ENCODE measurements around the gene NHS.
A peak's percentile ranks its signal among the peaks of the same experiment; 100 is the strongest.
"Not testable (repeated sequence)": the region's sequence is repeated elsewhere in the genome, so short reads cannot be mapped to it uniquely, and the experiment has no call there.

NHS gene

GRCh38 chrX:17405225-17405969 lies 30.4 kb downstream of the NHS start:
- peak; percentile 18 for DNase-seq (ENCODE audit: low spot score)

- DNase-seq (ENCODE audit: low spot score): no peak
Measured at GRCh38 chrX:17409566-17410290, 34.7 kb downstream of the NHS start.

GRCh38 chrX:17410651-17411050 lies 35.7 kb downstream of the NHS start:
- DNase-seq (ENCODE audit: low spot score): no peak

- no peak for DNase-seq (ENCODE audit: low spot score)
Measured at GRCh38 chrX:17411205-17411604, 36.2 kb downstream of the NHS start.

- peak; percentile 13 for DNase-seq (ENCODE audit: low spot score)
Measured at GRCh38 chrX:17412692-17413091, 37.7 kb downstream of the NHS start.

- DNase-seq (ENCODE audit: low spot score): peak; percentile 13
Measured at GRCh38 chrX:17413228-17413627, 38.2 kb downstream of the NHS start.

- no peak for DNase-seq (ENCODE audit: low spot score)
Measured at GRCh38 chrX:17414027-17414658, 39.1 kb downstream of the NHS start.

GRCh38 chrX:17414839-17415238 lies 39.8 kb downstream of the NHS start:
- no peak for DNase-seq (ENCODE audit: low spot score)

- no peak for DNase-seq (ENCODE audit: low spot score)
Measured at GRCh38 chrX:17415242-17415810, 40.3 kb downstream of the NHS start.

GRCh38 chrX:17417372-17417771 lies 42.4 kb downstream of the NHS start:
- DNase-seq (ENCODE audit: low spot score): no peak

GRCh38 chrX:17425136-17425535 lies 50.1 kb downstream of the NHS start:
- peak; percentile 13 for DNase-seq (ENCODE audit: low spot score)

- DNase-seq (ENCODE audit: low spot score): no peak
Measured at GRCh38 chrX:17425551-17425950, 50.6 kb downstream of the NHS start.

GRCh38 chrX:17431171-17431570 lies 56.2 kb downstream of the NHS start:
- no peak for DNase-seq (ENCODE audit: low spot score)

- no peak for DNase-seq (ENCODE audit: low spot score)
Measured at GRCh38 chrX:17432158-17432557, 57.2 kb downstream of the NHS start.

- DNase-seq (ENCODE audit: low spot score): no peak
Measured at GRCh38 chrX:17433965-17434364, 59.0 kb downstream of the NHS start.

- no peak for DNase-seq (ENCODE audit: low spot score)
Measured at GRCh38 chrX:17435476-17435875, 60.5 kb downstream of the NHS start.

GRCh38 chrX:17438221-17438620 lies 63.2 kb downstream of the NHS start:
- DNase-seq (ENCODE audit: low spot score): no peak

- no peak for DNase-seq (ENCODE audit: low spot score)
Measured at GRCh38 chrX:17440258-17440657, 65.3 kb downstream of the NHS start.

- no peak for DNase-seq (ENCODE audit: low spot score)
Measured at GRCh38 chrX:17440836-17441235, 65.8 kb downstream of the NHS start.

- DNase-seq (ENCODE audit: low spot score): peak; percentile 9
Measured at GRCh38 chrX:17441965-17442364, 67.0 kb downstream of the NHS start.

GRCh38 chrX:17442898-17443297 lies 67.9 kb downstream of the NHS start:
- no peak for DNase-seq (ENCODE audit: low spot score)

- no peak for DNase-seq (ENCODE audit: low spot score)
Measured at GRCh38 chrX:17443556-17443955, 68.6 kb downstream of the NHS start.

- not testable (repeated sequence) for DNase-seq (ENCODE audit: low spot score)
Measured at GRCh38 chrX:17446269-17446668, 71.3 kb downstream of the NHS start.
